ENCODE results near the gene IGF1R. TPM values are rescaled to one million over a fixed set of nuclear protein-coding genes. Genes with fewer than 3 reads are reported as not detected.

IGF1R gene
- total RNA-seq, 1 donor from 2014 or later: 85.9 TPM

- intact Hi-C loops (cut with DNase I): no loop called here
- DNase-seq (ENCODE audit: low spot score) (no peak), ATAC-seq (no peak)
Observed at GRCh38 chr15:98798375-98798893, 150.1 kb downstream of the IGF1R start.

- intact Hi-C loops (cut with DNase I): no loop called here
- peak; percentile 44 for ATAC-seq
Observed at GRCh38 chr15:98799461-98800390, 151.4 kb downstream of the IGF1R start.

DNA sequence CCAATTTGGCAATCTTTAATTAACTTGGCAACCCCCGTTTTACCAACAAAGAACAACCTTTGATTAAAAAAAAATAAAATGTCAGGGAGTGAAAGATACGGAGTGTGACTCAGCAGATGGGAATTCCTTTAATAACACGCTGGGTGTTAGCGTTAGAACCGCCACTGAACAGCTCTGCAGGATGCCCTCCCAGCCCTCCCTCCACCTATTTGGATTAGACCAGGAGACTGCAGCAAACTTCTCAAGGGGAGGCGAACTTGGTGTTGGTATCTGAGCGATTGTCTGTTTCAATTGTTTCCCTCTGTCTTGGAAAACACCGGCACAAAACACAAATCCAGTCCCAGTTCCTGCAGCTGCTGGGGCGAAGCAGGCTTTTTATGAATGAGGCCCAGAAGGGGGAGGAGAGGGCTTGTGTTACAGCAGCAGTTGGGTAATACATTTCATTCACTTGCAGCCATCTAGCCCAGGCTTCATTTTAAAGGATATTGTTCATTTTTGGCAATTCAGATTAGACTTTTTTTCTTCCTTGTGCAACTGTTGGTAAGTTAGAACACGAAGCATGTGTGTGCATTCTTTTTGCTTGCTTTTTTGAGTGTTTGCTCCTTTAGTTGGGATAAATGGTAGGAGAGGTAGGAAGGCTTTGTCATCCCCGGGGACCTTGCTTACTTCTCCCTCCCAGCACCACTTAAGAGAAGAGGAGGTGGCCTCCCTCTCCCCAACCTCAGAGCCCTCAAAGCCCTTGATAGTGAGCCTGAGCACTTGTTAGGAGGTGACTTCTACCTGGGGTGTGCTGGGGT is 152.3 kb downstream of the IGF1R start:
- no peak for DNase-seq (ENCODE audit: low spot score)
- ATAC-seq: peak; percentile 93

More at GRCh38 chr15:98799461-98800390, 151.4 kb downstream of the IGF1R start:
- DNase-seq (ENCODE audit: low spot score): no peak

DNA sequence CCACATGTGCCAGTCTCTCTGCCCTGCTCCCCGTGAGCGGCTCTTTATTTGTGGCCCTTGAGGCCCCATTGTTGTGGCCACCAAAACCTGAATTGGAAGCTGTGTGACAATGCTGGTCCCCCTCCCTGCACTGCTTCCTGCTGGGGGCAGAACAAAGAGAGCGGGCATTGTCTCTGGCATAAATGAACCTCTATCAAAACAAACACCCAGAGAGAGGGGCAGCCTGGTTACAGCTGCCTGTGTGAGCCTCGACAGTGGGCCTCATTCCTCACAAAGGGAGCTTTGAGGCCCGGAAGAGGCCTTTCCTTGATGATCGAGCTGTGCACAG is 152.9 kb downstream of the IGF1R start:
- intact Hi-C loops (cut with DNase I): no loop called here
- no peak for DNase-seq (ENCODE audit: low spot score)
- no peak for ATAC-seq

More for the DNA sequence above, 152.3 kb downstream of the IGF1R start:
- intact Hi-C loops (cut with DNase I): no loop called here

DNA sequence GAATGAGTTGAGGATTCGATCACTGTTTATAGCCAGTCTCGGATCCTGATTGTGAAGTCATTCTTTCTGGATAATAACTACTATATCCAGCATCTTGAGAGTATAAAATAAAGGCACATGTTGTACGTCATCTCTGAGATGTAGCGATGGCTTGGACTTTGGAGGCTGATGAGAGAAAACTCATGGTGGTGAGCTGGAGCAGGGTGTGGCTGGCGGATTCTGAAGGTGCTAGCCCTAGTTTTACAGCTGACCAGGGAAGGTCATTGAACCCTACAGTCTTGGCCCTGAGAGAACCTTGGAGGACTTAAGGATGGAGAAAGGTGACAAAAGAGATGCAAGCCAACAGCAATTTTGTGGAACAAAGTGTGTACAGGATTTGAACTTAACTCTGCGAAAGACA is 153.8 kb downstream of the IGF1R start:
- intact Hi-C loops (cut with DNase I): no loop called here
- no peak for ATAC-seq
- DNase-seq (ENCODE audit: low spot score): no peak

DNA sequence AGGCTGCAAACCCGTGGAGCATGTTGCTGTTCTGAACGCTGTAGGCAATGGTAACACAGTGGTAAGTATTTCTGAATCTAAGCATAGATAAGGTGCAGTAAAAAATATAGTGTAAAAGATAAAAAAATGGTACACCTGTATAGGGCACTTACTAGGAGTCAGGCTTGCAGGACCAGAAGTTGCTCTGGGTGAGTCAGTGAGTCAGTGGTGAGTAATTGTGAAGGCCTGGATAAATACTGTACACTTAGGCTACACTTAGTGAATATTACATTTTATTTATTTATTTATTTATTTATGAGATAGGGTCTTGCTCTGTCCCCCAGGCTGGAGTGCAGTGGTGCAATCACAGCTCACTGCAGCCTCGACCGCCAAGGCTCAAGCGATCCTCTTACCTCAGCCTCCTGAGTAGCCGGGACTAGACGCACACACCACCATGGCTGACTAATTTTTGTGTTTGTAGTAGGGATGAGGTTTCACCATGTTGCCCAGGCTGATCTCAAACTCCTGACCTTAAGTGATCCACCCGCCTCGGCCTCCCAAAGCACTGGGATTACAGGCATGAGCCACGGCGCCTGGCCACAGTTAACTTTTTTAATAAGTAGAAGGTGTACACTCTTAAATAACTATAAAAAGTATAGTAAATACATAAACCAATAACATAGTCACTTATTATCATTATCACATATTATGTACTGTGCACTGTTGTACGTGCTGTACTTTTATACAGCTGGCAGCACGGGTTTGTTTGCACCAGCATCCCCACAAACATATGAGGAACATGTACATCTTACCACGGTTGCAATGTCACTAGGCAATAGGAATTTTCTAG is 155.1 kb downstream of the IGF1R start:
- intact Hi-C loops (cut with DNase I): no loop called here
- no peak for ATAC-seq
- DNase-seq (ENCODE audit: low spot score): no peak

- intact Hi-C loops (cut with DNase I): no loop called here
- ATAC-seq: no peak
- DNase-seq (ENCODE audit: low spot score): no peak
Observed at GRCh38 chr15:98804057-98804380, 155.7 kb downstream of the IGF1R start.

- ATAC-seq (no peak), DNase-seq (ENCODE audit: low spot score) (no peak)
- intact Hi-C loops (cut with DNase I): no loop called here
Observed at GRCh38 chr15:98805434-98806274, 157.3 kb downstream of the IGF1R start.

GRCh38 chr15:98806275-98806895 is 158.0 kb downstream of the IGF1R start:
- ATAC-seq: no peak
- intact Hi-C loops (cut with DNase I): no loop called here
- DNase-seq (ENCODE audit: low spot score): no peak

DNA sequence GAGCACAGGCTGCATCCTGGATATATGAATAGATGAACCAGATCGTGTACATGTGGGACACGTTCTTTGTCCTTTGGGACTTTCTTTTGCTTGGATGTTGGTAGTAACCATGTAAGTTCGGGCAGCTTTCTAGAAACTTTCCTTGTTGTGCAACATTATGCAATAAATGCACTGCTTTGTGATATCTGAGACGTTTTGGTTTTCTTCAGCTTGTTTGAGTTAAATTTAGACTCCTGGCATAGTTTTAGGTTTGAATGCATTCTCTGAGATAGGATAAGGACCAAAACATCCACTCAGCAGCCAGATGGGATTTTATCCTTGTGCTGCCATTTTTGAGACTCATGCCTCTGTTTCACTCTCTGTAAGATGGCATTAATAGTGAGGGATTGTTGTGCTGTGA is 158.9 kb downstream of the IGF1R start:
- intact Hi-C loops (cut with DNase I): no loop called here
- ATAC-seq: peak; percentile 66
- DNase-seq (ENCODE audit: low spot score): no peak

GRCh38 chr15:98809273-98809672 is 160.9 kb downstream of the IGF1R start:
- intact Hi-C loops (cut with DNase I): no loop called here
- no peak for DNase-seq (ENCODE audit: low spot score)
- ATAC-seq: no peak

DNA sequence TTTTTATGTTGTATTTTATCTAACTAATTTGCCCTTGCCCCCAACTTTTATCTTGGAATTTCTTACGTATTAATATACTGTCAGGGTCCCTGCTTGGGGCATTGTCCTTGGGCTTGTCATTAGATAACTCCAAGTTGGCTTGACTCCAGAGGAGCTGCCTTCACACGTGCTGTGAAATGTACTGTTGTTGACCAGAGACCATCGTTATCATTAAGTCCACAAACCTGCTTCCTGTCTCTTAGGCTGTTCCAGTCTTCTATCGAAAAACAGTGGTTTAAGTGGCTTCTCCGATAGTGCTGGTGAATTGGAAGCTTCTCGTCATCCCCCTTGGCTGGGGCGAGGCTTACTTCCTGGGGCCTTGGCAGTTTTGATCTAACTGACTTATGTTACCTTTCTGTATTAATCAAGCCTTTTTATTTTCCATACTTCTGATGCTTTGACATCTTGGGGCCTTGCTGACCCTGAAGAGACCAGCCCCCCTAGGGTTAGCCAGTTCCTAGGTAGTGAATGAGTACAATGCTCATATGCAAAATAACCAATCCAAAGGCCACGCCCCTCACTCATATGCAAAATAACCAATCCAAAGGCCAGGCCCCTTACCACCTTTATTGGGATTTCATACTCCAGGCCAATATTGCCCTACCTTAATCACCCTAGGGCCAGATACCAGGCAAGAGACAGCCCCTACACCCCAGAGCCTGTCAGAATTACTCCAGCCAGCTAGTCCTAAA is 164.5 kb downstream of the IGF1R start:
- intact Hi-C loops (cut with DNase I): no loop called here
- ATAC-seq (no peak), DNase-seq (ENCODE audit: low spot score) (no peak)

DNA sequence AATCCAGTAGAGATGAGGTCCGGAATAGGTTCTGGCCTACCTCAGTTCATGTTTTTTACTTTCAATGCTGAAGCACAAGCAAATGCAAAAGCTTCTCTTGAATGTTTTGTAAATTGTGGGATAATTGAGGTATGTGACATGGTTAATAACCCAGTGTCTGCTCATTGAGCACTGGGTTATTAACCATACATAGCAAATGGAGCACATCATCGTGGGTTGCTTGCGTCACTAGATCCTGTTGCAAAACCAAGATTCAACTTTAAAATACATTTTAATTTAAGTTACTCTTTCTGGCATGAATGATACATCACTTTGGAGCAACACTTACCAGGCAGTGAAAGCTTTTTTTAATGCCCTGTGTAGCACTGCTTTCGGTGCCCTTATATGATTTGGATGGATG is 165.6 kb downstream of the IGF1R start:
- intact Hi-C loops (cut with DNase I): no loop called here
- no peak for ATAC-seq
- DNase-seq (ENCODE audit: low spot score): no peak

DNA sequence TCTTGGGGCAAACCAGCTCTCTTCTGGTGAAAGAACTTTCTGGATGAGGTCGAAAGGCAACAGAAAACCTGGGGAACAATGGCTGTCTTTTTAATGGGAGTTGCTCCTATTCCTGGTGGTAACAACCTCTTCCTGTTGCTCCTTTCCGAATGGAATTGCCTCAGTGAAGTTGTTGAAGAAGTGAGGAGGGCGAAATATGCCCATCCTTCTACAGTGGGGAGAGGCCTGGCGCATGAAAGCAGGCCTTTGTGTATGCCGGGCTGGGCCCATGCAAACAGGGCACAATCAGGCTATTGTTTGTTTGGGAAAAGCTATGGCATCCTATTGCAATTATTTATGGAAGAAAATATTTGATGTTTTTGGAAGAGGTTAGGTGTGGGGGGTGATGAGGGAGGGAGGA is 166.9 kb downstream of the IGF1R start:
- DNase-seq (ENCODE audit: low spot score) (no peak), ATAC-seq (peak; percentile 78)
- intact Hi-C loops (cut with DNase I): no loop called here

- intact Hi-C loops (cut with DNase I): no loop called here
Observed at GRCh38 chr15:98817745-98818144, 169.4 kb downstream of the IGF1R start.

GRCh38 chr15:98823012-98823458 is 174.7 kb downstream of the IGF1R start:
- DNase-seq (ENCODE audit: low spot score) (no peak), ATAC-seq (no peak)
- intact Hi-C loops (cut with DNase I): no loop called here

More at GRCh38 chr15:98817745-98818144, 169.4 kb downstream of the IGF1R start:
- DNase-seq (ENCODE audit: low spot score) (no peak), ATAC-seq (no peak)

- DNase-seq (ENCODE audit: low spot score): no peak
- intact Hi-C loops (cut with DNase I): loop anchor here (1.0 kb wide), 1 partner anchor 46 kb away; no protein-coding TSS in a partner anchor
- ATAC-seq: no peak
Observed at GRCh38 chr15:98823616-98824015, 175.3 kb downstream of the IGF1R start.

Measured in sciatic nerve (tissue), 2 donors.